CD4-positive, alpha-beta T cell treated with Interleukin-12 subunit alpha and Interleukin-12 subunit beta, for 1 hour (primary cell): ENCODE measurements around the gene VKORC1.
A peak's percentile ranks its signal among the peaks of the same experiment; 100 is the strongest.

Experiments
- DNase-seq: peaks from one replicate; pipeline ENCODE4 v3.0.0-alpha.2; 2020

VKORC1 gene

DNA sequence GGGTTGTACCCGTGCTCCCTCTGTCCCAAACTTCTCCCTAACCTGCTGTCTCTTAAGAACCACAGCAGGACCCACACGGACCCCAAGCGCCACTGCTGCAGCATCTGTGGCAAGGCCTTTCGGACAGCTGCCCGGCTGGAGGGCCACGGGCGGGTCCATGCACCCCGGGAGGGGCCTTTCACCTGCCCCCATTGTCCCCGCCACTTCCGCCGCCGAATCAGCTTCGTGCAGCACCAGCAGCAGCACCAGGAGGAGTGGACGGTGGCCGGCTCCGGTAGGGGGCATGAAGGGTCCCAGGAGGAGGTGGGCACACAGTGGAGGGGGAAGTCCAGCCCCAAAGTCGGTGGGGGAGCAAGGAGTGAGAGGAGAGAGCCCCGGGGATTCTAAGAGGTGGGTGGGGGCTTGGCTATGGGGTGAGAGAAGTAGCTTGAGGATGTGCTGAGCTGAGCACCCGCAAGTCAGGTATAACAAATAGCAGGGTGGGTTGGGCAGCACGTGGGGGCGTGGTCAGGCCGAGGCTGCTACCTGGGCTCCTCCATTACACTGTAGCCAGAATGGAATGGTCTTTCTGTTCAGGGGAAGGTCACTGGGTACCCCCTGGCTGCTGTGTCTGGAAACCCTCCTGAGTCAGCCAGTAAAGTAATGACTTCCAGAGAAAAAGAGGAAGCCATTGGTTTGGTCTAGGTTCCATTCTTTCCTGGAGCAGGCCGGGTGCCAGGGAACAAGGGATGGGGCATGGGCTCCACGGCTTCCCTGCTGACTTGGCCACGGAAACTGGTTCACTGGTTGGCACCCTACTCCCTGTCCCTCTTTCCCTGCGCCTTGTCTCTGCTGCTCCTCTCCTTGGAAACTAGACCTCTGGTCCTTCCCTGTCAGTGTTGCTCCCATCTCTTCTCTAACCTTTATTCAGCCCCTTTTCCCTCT, 12.9 kb downstream of the VKORC1 start:
- DNase-seq = no peak

- DNase-seq = no peak
Observed at GRCh38 chr16:31080756-31081419, 13.7 kb downstream of the VKORC1 start.

- no peak for DNase-seq
Observed at GRCh38 chr16:31080035-31080629, 14.5 kb downstream of the VKORC1 start.

DNA sequence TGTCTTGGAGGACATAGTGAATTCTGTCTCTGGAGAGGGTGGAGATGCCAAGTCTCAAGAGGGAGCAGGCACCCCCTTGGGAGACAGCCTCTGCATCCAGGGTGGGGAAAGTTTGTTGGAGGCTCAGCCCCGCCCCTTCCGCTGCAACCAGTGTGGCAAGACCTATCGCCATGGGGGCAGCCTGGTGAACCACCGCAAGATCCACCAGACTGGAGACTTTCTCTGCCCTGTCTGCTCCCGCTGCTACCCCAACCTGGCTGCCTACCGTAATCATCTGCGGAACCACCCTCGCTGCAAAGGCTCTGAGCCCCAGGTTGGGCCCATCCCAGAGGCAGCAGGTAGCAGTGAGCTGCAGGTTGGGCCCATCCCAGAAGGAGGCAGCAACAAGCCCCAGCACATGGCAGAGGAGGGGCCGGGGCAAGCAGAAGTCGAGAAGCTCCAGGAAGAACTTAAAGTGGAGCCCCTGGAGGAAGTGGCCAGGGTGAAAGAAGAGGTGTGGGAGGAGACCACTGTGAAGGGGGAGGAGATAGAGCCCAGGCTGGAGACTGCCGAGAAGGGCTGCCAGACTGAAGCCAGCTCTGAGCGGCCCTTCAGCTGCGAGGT, 15.2 kb downstream of the VKORC1 start:
- DNase-seq = no peak

- DNase-seq = no peak
Observed at GRCh38 chr16:31078597-31079341, 15.8 kb downstream of the VKORC1 start.

DNA sequence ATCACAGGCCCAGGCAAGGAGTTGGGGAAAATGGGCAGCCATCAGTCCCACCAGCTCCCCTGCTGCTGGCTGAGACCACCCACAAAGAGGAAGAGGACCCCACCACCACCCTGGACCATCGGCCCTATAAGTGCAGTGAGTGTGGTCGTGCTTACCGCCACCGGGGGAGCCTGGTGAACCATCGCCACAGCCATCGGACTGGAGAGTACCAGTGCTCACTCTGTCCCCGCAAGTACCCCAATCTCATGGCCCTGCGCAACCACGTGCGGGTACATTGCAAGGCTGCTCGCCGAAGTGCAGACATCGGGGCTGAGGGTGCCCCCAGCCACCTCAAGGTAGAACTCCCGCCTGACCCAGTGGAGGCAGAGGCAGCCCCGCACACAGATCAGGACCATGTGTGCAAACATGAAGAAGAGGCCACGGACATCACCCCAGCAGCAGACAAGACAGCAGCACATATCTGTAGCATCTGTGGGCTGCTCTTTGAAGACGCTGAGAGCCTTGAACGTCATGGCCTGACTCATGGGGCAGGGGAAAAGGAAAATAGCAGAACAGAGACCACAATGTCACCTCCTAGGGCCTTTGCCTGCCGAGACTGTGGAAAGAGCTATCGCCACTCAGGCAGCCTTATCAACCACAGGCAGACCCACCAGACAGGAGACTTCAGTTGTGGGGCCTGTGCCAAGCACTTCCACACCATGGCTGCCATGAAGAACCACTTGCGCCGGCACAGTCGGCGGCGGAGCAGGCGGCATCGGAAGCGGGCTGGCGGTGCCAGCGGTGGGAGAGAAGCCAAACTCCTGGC, 16.8 kb downstream of the VKORC1 start:
- DNase-seq = no peak

- DNase-seq = no peak
Observed at GRCh38 chr16:31077024-31077423, 17.6 kb downstream of the VKORC1 start.

DNA sequence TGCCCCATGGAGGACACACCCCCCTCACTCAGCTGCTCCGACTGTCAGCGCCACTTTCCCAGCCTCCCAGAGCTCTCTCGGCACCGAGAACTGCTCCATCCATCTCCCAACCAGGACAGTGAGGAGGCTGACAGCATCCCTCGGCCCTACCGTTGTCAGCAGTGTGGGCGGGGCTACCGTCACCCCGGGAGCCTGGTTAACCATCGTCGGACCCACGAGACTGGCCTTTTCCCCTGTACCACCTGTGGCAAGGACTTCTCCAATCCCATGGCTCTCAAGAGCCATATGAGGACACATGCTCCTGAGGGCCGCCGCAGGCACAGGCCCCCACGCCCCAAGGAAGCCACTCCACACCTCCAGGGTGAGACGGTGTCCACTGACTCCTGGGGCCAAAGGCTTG, 18.3 kb downstream of the VKORC1 start:
- DNase-seq = no peak

DNA sequence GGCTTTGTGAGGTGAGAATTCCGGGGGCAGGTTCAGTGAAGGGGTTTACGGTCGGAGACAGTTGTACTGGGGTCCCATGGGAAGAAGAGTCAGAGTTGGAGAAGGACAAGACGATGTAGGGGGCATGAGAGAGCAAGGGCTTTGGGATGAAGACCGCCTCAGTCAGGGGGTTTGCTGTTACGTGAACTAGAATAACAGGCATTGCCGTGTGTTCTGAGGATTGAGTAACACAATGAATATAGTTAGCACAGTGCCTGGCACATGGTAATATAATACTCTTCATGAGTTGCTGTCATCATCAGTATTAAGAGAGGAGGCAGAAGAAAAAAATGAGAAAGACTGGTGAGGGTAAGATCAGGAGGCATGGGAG, 19.8 kb downstream of the VKORC1 start:
- no peak for DNase-seq

GRCh38 chr16:31073970-31074813, 20.4 kb downstream of the VKORC1 start, which contains the start of the genes ZNF646 and ZNF668:
TSS of gene ZNF646 (plus strand) at chr16:31074422. CDS start at chr16:31076325, 1,903 bp downstream.
TSS of gene ZNF668 (minus strand) at chr16:31074240. CDS start at chr16:31064459, 9,781 bp downstream.
- DNase-seq = peak; percentile 98

- peak; percentile 85 for DNase-seq
Observed at GRCh38 chr16:31073142-31073969, 21.2 kb downstream of the VKORC1 start.

DNA sequence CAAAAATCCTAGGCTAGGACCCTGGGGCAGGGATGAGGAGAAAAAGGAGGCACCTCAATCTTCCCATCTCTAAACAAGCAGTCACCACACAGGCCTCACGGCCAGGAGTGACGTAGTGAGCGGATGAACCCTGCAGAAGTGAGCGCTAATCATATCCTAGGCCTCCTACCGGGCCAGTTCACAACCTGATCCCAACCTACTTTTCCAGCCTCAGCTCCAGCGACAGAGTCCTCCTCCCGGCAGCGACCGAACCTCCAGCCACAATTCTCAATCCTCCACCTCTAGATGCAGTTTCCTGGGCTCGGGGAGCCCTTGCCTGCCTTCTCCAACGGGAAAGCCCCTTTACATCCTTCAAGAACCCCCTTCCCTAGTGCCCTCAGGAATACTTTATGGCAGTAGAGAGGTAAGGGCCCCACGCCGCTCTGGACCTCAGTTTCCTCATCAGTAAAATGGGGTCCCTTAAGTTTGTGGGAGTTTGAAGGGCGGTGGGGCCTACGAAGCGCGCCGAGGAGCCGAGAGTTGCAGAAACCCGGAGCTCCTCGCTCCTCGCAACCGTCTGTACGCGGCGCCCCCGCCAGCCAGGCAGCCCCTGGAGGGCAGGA, 22.0 kb downstream of the VKORC1 start:
- peak; percentile 33 for DNase-seq

DNA sequence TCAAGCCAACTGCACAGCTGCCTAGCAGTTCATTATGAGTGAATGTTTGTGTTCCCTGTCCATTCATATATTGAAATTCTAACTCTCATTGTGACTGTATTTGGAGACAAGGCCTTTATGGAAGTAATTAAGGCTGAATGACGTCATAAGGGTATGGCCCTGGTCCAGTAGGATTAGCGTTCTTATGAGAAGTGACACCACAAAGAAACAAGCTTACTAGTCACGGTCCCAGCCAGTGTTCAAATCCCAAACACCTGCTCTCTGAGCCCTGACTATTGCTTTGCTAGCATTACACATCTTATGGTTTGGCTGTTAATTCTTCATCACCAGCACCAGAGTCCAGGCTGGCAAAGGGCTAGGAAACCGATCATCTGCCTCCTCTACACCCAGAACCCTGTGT, 22.7 kb downstream of the VKORC1 start:
- no peak for DNase-seq

GRCh38 chr16:31067342-31067741, 27.3 kb downstream of the VKORC1 start:
- no peak for DNase-seq

GRCh38 chr16:31064882-31065461, 29.6 kb downstream of the VKORC1 start:
- no peak for DNase-seq

GRCh38 chr16:31063843-31064611, 30.6 kb downstream of the VKORC1 start:
- DNase-seq = peak; percentile 32

DNA sequence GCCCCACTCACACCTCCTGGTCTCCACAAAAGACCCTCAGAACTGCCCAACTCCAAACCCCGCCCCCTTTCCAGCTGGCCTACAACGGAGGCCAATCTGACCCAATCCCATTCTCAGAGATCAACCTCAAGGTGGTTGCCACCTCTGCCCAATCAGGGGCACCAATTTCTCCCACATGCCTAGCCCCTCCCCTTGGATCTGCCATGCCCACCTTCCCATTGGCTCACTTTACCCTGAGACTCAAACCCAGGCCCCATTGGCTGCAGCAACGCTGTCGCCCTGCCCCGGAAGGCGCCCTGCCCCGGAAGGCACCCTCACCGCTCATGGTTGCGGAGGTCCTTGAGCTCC, 31.1 kb downstream of the VKORC1 start:
- DNase-seq = peak; percentile 14

GRCh38 chr16:31061813-31062440, 32.7 kb downstream of the VKORC1 start:
- no peak for DNase-seq
